ENCODE data around the gene C22orf39.

DNA sequence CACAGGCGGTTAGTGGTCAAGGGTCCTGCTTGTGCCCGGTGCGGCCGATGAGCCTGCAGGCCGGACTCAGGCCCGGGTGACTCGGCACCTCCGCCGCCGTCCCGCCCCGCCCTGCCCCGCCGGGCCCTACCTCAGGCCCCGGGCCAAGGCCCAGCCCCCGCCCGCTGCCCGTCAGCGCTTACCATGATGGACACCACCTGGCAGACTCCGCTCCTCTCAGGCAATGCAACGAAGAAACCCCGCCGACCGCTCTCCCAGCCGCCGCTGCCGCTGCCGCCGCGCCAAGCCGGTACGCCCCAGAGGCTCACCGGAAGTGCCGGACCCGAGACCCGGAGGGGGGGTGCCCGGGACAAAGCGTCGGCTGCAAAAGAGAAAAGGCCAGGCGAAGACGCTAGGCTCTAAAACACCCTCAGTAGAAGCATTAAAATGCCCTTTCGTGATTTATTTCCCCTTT lies 31.4 kb upstream of the C22orf39 start, which contains the start of gene UFD1:
- TF ChIP-seq, protein P1, sequence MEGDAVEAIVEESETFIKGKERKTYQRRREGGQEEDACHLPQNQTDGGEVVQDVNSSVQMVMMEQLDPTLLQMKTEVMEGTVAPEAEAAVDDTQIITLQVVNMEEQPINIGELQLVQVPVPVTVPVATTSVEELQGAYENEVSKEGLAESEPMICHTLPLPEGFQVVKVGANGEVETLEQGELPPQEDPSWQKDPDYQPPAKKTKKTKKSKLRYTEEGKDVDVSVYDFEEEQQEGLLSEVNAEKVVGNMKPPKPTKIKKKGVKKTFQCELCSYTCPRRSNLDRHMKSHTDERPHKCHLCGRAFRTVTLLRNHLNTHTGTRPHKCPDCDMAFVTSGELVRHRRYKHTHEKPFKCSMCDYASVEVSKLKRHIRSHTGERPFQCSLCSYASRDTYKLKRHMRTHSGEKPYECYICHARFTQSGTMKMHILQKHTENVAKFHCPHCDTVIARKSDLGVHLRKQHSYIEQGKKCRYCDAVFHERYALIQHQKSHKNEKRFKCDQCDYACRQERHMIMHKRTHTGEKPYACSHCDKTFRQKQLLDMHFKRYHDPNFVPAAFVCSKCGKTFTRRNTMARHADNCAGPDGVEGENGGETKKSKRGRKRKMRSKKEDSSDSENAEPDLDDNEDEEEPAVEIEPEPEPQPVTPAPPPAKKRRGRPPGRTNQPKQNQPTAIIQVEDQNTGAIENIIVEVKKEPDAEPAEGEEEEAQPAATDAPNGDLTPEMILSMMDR (IDR thresholded peaks at IDR 0.05), result no peak
- TF ChIP-seq FOXP1 (CRISPR knock-in tag; IDR thresholded peaks at IDR 0.05; ENCODE audit: borderline replicate concordance) (no peak), SMAD4 (CRISPR knock-in tag; IDR thresholded peaks at IDR 0.05) (no peak)
- TF ChIP-seq, protein P2, sequence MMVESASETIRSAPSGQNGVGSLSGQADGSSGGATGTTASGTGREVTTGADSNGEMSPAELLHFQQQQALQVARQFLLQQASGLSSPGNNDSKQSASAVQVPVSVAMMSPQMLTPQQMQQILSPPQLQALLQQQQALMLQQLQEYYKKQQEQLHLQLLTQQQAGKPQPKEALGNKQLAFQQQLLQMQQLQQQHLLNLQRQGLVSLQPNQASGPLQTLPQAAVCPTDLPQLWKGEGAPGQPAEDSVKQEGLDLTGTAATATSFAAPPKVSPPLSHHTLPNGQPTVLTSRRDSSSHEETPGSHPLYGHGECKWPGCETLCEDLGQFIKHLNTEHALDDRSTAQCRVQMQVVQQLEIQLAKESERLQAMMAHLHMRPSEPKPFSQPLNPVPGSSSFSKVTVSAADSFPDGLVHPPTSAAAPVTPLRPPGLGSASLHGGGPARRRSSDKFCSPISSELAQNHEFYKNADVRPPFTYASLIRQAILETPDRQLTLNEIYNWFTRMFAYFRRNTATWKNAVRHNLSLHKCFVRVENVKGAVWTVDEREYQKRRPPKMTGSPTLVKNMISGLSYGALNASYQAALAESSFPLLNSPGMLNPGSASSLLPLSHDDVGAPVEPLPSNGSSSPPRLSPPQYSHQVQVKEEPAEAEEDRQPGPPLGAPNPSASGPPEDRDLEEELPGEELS (CRISPR knock-in tag; IDR thresholded peaks at IDR 0.05), result peak; percentile 55; the same call in 1 of the 2 replicates
